ENCODE data around the gene DGKZ. TPM values are rescaled to one million over a fixed set of nuclear protein-coding genes. Genes with fewer than 3 reads are reported as not detected.

Gene DGKZ
- polyA plus RNA-seq, 3 donors = 30.4 to 217 (median 33.4) TPM

DNA sequence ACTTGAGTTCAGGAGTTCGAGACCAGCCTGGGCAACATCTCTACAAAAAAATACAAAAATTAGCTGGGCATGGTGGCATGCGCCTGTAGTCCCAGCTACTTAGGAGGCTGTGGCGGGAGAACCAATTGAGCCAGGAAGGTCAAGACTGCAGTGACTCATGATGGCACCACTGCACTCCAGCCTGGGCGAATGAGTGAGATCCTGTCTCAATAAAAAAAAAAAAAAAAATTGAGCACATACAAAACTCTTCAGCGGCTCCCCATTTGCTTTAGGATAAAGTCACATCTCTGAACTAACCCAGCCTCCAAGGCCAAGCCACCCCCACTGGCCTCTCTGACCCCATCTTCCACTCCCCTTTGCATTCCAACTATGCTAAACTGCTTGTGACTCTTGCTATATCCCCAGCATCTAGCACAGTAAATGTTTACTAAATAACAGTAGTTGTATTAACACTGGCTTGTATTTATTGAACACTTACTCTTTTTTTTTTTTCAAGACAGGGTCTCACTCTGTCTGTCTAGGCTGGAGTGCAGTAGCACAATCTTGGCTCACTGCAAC lies 40.9 kb upstream of the DGKZ start:
- no peak overlapping the region for H3K4me3 Mint-ChIP-seq
- H3K4me3 ChIP-seq (replicated peaks in 1 of 3; ENCODE audit: low read depth in 2 of 3, low read length in 3 of 3) = no peak overlapping the region
- DNase-seq = no peak
- H3K9me3 Mint-ChIP-seq = peaks cover 0 to 7% (median 0%) of the 10 kb centered on the region in 7 donors
- H3K9me3 ChIP-seq (replicated peaks in 1 of 2; ENCODE audit: control insufficient read depth in 1 of 2, insufficient read depth in 1 of 2, low read length in 2 of 2) = no peaks in the 10 kb centered on the region
- H3K4me1 Mint-ChIP-seq = peaks cover 39% of the 10 kb centered on the region
- H3K9ac ChIP-seq (ENCODE audit: insufficient read depth, low read length, poor library complexity, severe bottlenecking) = no peak overlapping the region
- intact Hi-C loops (cut with micrococcal nuclease) = loop anchor here (5.0 kb wide), 2 partner anchors 69 to 179 kb away; no protein-coding TSS in a partner anchor
- peak overlapping the region in 1 of 7 donors; percentile 25 for H3K27ac Mint-ChIP-seq
- H3K36me3 Mint-ChIP-seq = no peaks in the 10 kb centered on the region
- no peak overlapping the region for H3K4me2 ChIP-seq (replicated peaks; ENCODE audit: extremely low read depth, low read length, poor library complexity, severe bottlenecking)
- H2AFZ ChIP-seq (ENCODE audit: insufficient read depth, low read depth, low read length, poor library complexity, severe bottlenecking) = no peak overlapping the region
- H3K27ac ChIP-seq (ENCODE audit: low read depth in 1 of 2, low read length in 2 of 2) = no peak overlapping the region
- no peaks in the 10 kb centered on the region for H3K27me3 ChIP-seq (ENCODE audit: control insufficient read depth in 2 of 2, insufficient read depth in 2 of 2, low read length in 2 of 2)
- peaks cover 37 to 49% of the 10 kb centered on the region in 2 donors for H3K4me1 ChIP-seq (ENCODE audit: control insufficient read depth in 1 of 2, insufficient read depth in 2 of 2, low read length in 2 of 2)
- H3K27me3 Mint-ChIP-seq (ENCODE audit: low read depth in 3 of 3) = peaks cover 0 to 5% (median 3%) of the 10 kb centered on the region in 3 donors
- no peaks in the 10 kb centered on the region for H3K36me3 ChIP-seq (replicated peaks in 1 of 2; ENCODE audit: control insufficient read depth in 1 of 2, insufficient read depth in 2 of 2, low read length in 2 of 2)
- no peaks in the 10 kb centered on the region for H3K79me2 ChIP-seq (ENCODE audit: insufficient read depth, low read length)
- 92% methylated on average over 4 of the region's 5 CpGs for WGBS (ENCODE audit: insufficient coverage)
- TF ChIP-seq, protein P1, sequence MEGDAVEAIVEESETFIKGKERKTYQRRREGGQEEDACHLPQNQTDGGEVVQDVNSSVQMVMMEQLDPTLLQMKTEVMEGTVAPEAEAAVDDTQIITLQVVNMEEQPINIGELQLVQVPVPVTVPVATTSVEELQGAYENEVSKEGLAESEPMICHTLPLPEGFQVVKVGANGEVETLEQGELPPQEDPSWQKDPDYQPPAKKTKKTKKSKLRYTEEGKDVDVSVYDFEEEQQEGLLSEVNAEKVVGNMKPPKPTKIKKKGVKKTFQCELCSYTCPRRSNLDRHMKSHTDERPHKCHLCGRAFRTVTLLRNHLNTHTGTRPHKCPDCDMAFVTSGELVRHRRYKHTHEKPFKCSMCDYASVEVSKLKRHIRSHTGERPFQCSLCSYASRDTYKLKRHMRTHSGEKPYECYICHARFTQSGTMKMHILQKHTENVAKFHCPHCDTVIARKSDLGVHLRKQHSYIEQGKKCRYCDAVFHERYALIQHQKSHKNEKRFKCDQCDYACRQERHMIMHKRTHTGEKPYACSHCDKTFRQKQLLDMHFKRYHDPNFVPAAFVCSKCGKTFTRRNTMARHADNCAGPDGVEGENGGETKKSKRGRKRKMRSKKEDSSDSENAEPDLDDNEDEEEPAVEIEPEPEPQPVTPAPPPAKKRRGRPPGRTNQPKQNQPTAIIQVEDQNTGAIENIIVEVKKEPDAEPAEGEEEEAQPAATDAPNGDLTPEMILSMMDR (IDR thresholded peaks at IDR 0.05) = no peak
- H4K20me1 ChIP-seq (ENCODE audit: insufficient read depth, low read length) = no peaks in the 10 kb centered on the region

DNA sequence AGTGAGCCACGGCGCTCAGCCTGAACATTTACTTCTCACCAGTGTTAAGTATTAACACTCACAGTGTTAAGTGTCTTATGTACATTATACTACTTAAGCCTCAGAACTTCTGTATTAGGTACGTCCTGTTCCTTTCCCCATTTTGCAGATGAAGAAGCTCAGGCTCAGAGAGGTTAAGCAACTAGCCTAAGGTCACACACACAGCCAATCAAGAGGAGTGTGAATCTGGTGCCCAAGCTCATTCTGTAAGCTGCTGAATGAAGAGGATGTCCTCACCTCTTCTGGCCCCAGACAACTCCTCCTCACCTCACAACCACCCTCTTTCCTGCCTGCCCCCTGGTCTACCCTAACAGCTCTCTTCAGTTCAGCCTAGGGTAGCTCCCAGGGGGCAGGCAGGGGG lies 39.9 kb upstream of the DGKZ start:
- Histone ChIP-seq H3K9me3 (replicated peaks in 1 of 2; ENCODE audit: control insufficient read depth in 1 of 2, insufficient read depth in 1 of 2, low read length in 2 of 2) (no peaks in the 10 kb centered on the region), H3K9ac (ENCODE audit: insufficient read depth, low read length, poor library complexity, severe bottlenecking) (no peak overlapping the region), H3K27me3 (ENCODE audit: control insufficient read depth in 2 of 2, insufficient read depth in 2 of 2, low read length in 2 of 2) (no peaks in the 10 kb centered on the region), H4K20me1 (ENCODE audit: insufficient read depth, low read length) (no peaks in the 10 kb centered on the region), H3K79me2 (ENCODE audit: insufficient read depth, low read length) (no peaks in the 10 kb centered on the region), H3K4me2 (replicated peaks; ENCODE audit: extremely low read depth, low read length, poor library complexity, severe bottlenecking) (no peak overlapping the region), H3K4me1 (ENCODE audit: control insufficient read depth in 1 of 2, insufficient read depth in 2 of 2, low read length in 2 of 2) (peaks cover 34 to 46% of the 10 kb centered on the region in 2 donors), H3K27ac (ENCODE audit: low read depth in 1 of 2, low read length in 2 of 2) (no peak overlapping the region), H3K4me3 (replicated peaks in 1 of 3; ENCODE audit: low read depth in 2 of 3, low read length in 3 of 3) (no peak overlapping the region), H2AFZ (ENCODE audit: insufficient read depth, low read depth, low read length, poor library complexity, severe bottlenecking) (no peak overlapping the region), H3K36me3 (replicated peaks in 1 of 2; ENCODE audit: control insufficient read depth in 1 of 2, insufficient read depth in 2 of 2, low read length in 2 of 2) (no peaks in the 10 kb centered on the region)
- DNase-seq = no peak
- no peaks in the 10 kb centered on the region for H3K36me3 Mint-ChIP-seq
- peaks cover 36% of the 10 kb centered on the region for H3K4me1 Mint-ChIP-seq
- H3K27me3 Mint-ChIP-seq (ENCODE audit: low read depth in 3 of 3) = peaks cover 0 to 7% (median 6%) of the 10 kb centered on the region in 3 donors
- H3K4me3 Mint-ChIP-seq = no peak overlapping the region
- TF ChIP-seq, protein P1 (IDR thresholded peaks at IDR 0.05) = no peak
- H3K9me3 Mint-ChIP-seq = peaks cover 0 to 4% (median 0%) of the 10 kb centered on the region in 7 donors
- intact Hi-C loops (cut with micrococcal nuclease) = loop anchor here (5.0 kb wide), 2 partner anchors 70 to 180 kb away; no protein-coding TSS in a partner anchor
- H3K27ac Mint-ChIP-seq = peak overlapping the region in 1 of 7 donors; percentile 71
- no CpG with 5 or more reads among the region's 3 CpGs for WGBS (ENCODE audit: insufficient coverage)

Measured in CD14-positive monocyte (primary cell).